MM.1S (cell line): Measurements from ENCODE around the gene CENPQ.
A peak's percentile ranks its signal among the peaks of the same experiment; 100 is the strongest.

Experiments used
- DNase-seq: peaks from one replicate; pipeline ENCODE4 v3.0.0-alpha.2; 2015
- H2AFZ ChIP-seq: fragments of 300-600 bp; sonication (generic); 2 replicates; pipeline ENCODE4 v1.6.0; 2016; ENCODE audit warnings: antibody characterized with exemption, low read length
- H3F3A ChIP-seq: fragments of 300-600 bp; sonication (generic); 2 replicates; pipeline ENCODE4 v1.6.1; 2016; ENCODE audit warnings: mild to moderate bottlenecking, antibody characterized with exemption, low read length, moderate library complexity, mixed read lengths; ENCODE audit not compliant: insufficient read depth
- H3K27ac ChIP-seq: fragments of 300-600 bp; sonication (generic); 2 replicates; pipeline ENCODE4 v1.5.1; 2016; ENCODE audit warnings: mild to moderate bottlenecking, low read length
- H3K27me3 ChIP-seq: fragments of 300-600 bp; sonication (generic); replicated peaks from 2 replicates; pipeline ENCODE4 v1.6.0; 2016; ENCODE audit warnings: low read length; ENCODE audit not compliant: insufficient read depth
- H3K36me3 ChIP-seq: fragments of 300-600 bp; sonication (generic); replicated peaks from 2 replicates; pipeline ENCODE4 v1.6.1; 2016; ENCODE audit warnings: mild to moderate bottlenecking, low read length, mixed read lengths; ENCODE audit not compliant: insufficient read depth
- H3K4me1 ChIP-seq: fragments of 300-600 bp; sonication (generic); 2 replicates; pipeline ENCODE4 v1.6.1; 2016; ENCODE audit warnings: low read length, mixed read lengths
- H3K4me2 ChIP-seq: fragments of 300-600 bp; sonication (generic); 2 replicates; pipeline ENCODE4 v1.6.0; 2016; ENCODE audit warnings: low read depth, low read length
- H3K4me3 ChIP-seq: fragments of 300-600 bp; sonication (generic); 2 replicates; pipeline ENCODE4 v1.5.1; 2016; ENCODE audit warnings: low read length, mixed read lengths
- H3K79me2 ChIP-seq: fragments of 300-600 bp; sonication (generic); 2 replicates; pipeline ENCODE4 v1.6.1; 2016; ENCODE audit warnings: mixed run types, low read length, mixed read lengths
- H3K9ac ChIP-seq: fragments of 300-600 bp; sonication (generic); 2 replicates; pipeline ENCODE4 v1.6.1; 2016; ENCODE audit warnings: low read length, mixed read lengths
- H3K9me2 ChIP-seq: fragments of 300-600 bp; sonication (generic); replicated peaks from 2 replicates; pipeline ENCODE4 v1.6.1; 2016; ENCODE audit warnings: mild to moderate bottlenecking, low read length, mixed read lengths; ENCODE audit not compliant: insufficient read depth
- H3K9me3 ChIP-seq: fragments of 300-600 bp; sonication (generic); replicated peaks from 2 replicates; pipeline ENCODE4 v1.6.1; 2016; ENCODE audit warnings: mild to moderate bottlenecking, low read length, mixed read lengths; ENCODE audit not compliant: insufficient read depth
- H4K20me1 ChIP-seq: fragments of 300-600 bp; sonication (generic); 2 replicates; pipeline ENCODE4 v1.6.1; 2016; ENCODE audit warnings: mild to moderate bottlenecking, low read length, moderate library complexity, mixed read lengths; ENCODE audit not compliant: insufficient read depth
- EZH2 ChIP-seq: fragments of 300-600 bp; sonication (generic); optimal IDR thresholded peaks from 2 replicates; pipeline ENCODE3; 2017; ENCODE audit warnings: low read depth, mild to moderate bottlenecking, antibody characterized with exemption, low read length, mixed read lengths
- EZH2phosphoT487 ChIP-seq: fragments of 300-600 bp; sonication (generic); IDR thresholded peaks from 2 replicates; pipeline ENCODE4 v1.6.1; 2018; ENCODE audit warnings: antibody characterized with exemption, low read length
- TF ChIP-seq, protein P1 (sequence below): fragments of 300-600 bp; sonication (generic); IDR thresholded peaks from 2 replicates; pipeline ENCODE4 v1.5.1; 2016; ENCODE audit warnings: antibody characterized with exemption, low read length, mixed read lengths

The CENPQ gene

GRCh38 chr6:49462599-49462926 is 607 bp upstream of the CENPQ start:
- Histone ChIP-seq H3K4me2 (peak overlapping the region; percentile 91), H3K36me3 (no peaks in the 10 kb centered on the region), H4K20me1 (no peaks in the 10 kb centered on the region), H3K9ac (peak overlapping the region; percentile 94), H3K9me3 (no peaks in the 10 kb centered on the region), H3K4me1 (peaks cover 10% of the 10 kb centered on the region), H3K27me3 (no peaks in the 10 kb centered on the region), H3K9me2 (no peaks in the 10 kb centered on the region), H3K79me2 (peaks cover 88% of the 10 kb centered on the region), H2AFZ (peak overlapping the region; percentile 77), H3K4me3 (peak overlapping the region; percentile 95), H3F3A (peaks cover 4% of the 10 kb centered on the region; the same call in 1 of the 2 replicates), H3K27ac (peak overlapping the region; percentile 87)
- no peak for TF ChIP-seq EZH2
- TF ChIP-seq EZH2phosphoT487: no peak
- TF ChIP-seq, protein P1, sequence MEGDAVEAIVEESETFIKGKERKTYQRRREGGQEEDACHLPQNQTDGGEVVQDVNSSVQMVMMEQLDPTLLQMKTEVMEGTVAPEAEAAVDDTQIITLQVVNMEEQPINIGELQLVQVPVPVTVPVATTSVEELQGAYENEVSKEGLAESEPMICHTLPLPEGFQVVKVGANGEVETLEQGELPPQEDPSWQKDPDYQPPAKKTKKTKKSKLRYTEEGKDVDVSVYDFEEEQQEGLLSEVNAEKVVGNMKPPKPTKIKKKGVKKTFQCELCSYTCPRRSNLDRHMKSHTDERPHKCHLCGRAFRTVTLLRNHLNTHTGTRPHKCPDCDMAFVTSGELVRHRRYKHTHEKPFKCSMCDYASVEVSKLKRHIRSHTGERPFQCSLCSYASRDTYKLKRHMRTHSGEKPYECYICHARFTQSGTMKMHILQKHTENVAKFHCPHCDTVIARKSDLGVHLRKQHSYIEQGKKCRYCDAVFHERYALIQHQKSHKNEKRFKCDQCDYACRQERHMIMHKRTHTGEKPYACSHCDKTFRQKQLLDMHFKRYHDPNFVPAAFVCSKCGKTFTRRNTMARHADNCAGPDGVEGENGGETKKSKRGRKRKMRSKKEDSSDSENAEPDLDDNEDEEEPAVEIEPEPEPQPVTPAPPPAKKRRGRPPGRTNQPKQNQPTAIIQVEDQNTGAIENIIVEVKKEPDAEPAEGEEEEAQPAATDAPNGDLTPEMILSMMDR: no peak
- DNase-seq: no peak

GRCh38 chr6:49463612-49463967 is 420 bp downstream of the CENPQ start:
- Histone ChIP-seq H3K9ac (peak overlapping the region; percentile 94), H3K4me3 (peak overlapping the region; percentile 95), H4K20me1 (no peaks in the 10 kb centered on the region), H3K9me2 (no peaks in the 10 kb centered on the region), H3K27me3 (no peaks in the 10 kb centered on the region), H3F3A (peaks cover 4% of the 10 kb centered on the region; the same call in 1 of the 2 replicates), H3K4me2 (peak overlapping the region; percentile 68), H3K4me1 (peaks cover 10% of the 10 kb centered on the region), H3K27ac (peak overlapping the region; percentile 87; the same call in 1 of the 2 replicates), H3K36me3 (no peaks in the 10 kb centered on the region), H3K79me2 (peaks cover 97% of the 10 kb centered on the region), H3K9me3 (no peaks in the 10 kb centered on the region), H2AFZ (peak overlapping the region; percentile 76)
- TF ChIP-seq EZH2 (no peak), EZH2phosphoT487 (no peak)
- TF ChIP-seq, protein P1: no peak
- DNase-seq: no peak

DNA sequence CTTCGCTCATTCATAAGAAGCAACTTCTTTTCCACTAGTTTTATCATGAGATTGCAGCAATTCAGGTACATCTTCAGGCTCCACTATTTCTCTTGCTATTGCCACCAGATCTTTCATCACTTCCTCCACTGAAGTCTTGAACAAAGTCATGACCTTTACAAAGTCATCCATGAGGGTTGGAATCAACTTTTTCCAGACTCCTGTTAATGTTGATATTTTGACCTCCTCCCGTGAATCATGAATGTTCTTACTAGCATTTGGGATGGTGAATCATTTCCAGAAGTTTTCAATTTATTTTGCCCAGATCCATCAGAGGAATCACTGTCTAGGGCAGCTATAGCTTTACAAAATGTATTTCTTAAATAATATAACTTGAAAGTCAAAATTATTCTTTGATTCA is 1.5 kb downstream of the CENPQ start:
- TF ChIP-seq, protein P1: no peak
- no peak for TF ChIP-seq EZH2phosphoT487
- TF ChIP-seq EZH2: no peak
- peaks cover 97% of the 10 kb centered on the region for H3K79me2 ChIP-seq
- H3K9ac ChIP-seq: no peak overlapping the region

More for the DNA sequence above, 1.5 kb downstream of the CENPQ start:
- no peaks in the 10 kb centered on the region for H4K20me1 ChIP-seq
- H3K27me3 ChIP-seq: no peaks in the 10 kb centered on the region
- H2AFZ ChIP-seq: no peak overlapping the region
- H3K4me1 ChIP-seq: peaks cover 10% of the 10 kb centered on the region
- peak overlapping the region; percentile 95; the same call in 1 of the 2 replicates for H3K4me3 ChIP-seq
- peaks cover 4% of the 10 kb centered on the region; the same call in 1 of the 2 replicates for H3F3A ChIP-seq
- no peaks in the 10 kb centered on the region for H3K9me2 ChIP-seq
- no peak for DNase-seq
- H3K9me3 ChIP-seq: no peaks in the 10 kb centered on the region
- H3K36me3 ChIP-seq: no peaks in the 10 kb centered on the region
- H3K4me2 ChIP-seq: peak overlapping the region; percentile 68; the same call in 1 of the 2 replicates
- no peak overlapping the region for H3K27ac ChIP-seq
